H1 (cell line): ENCODE data around the gene SIK1. TPM values are rescaled to one million over a fixed set of nuclear protein-coding genes. Genes with fewer than 3 reads are reported as not detected.
"Not testable (repeated sequence)": the region's sequence is repeated elsewhere in the genome, so short reads cannot be mapped to it uniquely, and the experiment has no call there.

Experiments
- CTCF ChIA-PET: fragments of 300-600 bp; sonication (Branson Sonifier 250); formaldehyde crosslinking; loops from one replicate; lab custom pipeline; 2021; ENCODE audit not compliant: partially characterized antibody; lab: Charles Lee
- POLR2A ChIA-PET: fragments of 300-600 bp; sonication (Branson Sonifier 250); formaldehyde crosslinking; loops from one replicate; lab custom pipeline; 2021; ENCODE audit warnings: inconsistent platforms; ENCODE audit not compliant: partially characterized antibody; lab: Charles Lee
- DNase-seq, 2 experiments: peaks; one replicate each; pipeline versions ENCODE4 v3.0.0 to v3.0.0-alpha.2; 2010 to 2022; ENCODE audit warnings: low spot score in 2 of 2, low read depth in 1 of 2, mixed read lengths in 1 of 2
- FAIRE-seq: peaks from 2 replicates; lab custom pipeline; 2011; peaks lifted over from hg19 to GRCh38; lab: Jason Lieb, UNC
- H2AFZ ChIP-seq: 2 replicates; pipeline ENCODE4 v1.8.1; 2012; ENCODE audit warnings: low read length, inconsistent platforms
- H2AK5ac ChIP-seq: 2 replicates; pipeline ENCODE4 v1.6.1; 2013; ENCODE audit warnings: low read depth, low read length
- H2BK120ac ChIP-seq: replicated peaks from 2 replicates; pipeline ENCODE3; 2013; ENCODE audit warnings: low read depth, low read length, inconsistent platforms
- H2BK12ac ChIP-seq: 2 replicates; pipeline ENCODE4 v1.6.1; 2013; ENCODE audit warnings: low read depth, low read length
- H2BK15ac ChIP-seq: 2 replicates; pipeline ENCODE4 v1.6.1; 2013; ENCODE audit warnings: low read length
- H2BK20ac ChIP-seq: 2 replicates; pipeline ENCODE4 v1.6.1; 2013; ENCODE audit warnings: low read length
- H2BK5ac ChIP-seq: 2 replicates; pipeline ENCODE4 v1.6.1; 2013; ENCODE audit warnings: low read depth, low read length
- H3K14ac ChIP-seq: 2 replicates; pipeline ENCODE4 v1.6.1; 2013; ENCODE audit warnings: inconsistent platforms; ENCODE audit not compliant: insufficient read length
- H3K18ac ChIP-seq: 2 replicates; pipeline ENCODE4 v1.6.1; 2013; ENCODE audit warnings: low read length; ENCODE audit errors: extremely low read depth
- H3K23ac ChIP-seq: 2 replicates; pipeline ENCODE4 v1.6.1; 2013; ENCODE audit warnings: inconsistent platforms; ENCODE audit not compliant: insufficient read length
- H3K23me2 ChIP-seq: 2 replicates; pipeline ENCODE4 v1.6.1; 2013; ENCODE audit warnings: low read depth, low read length
- H3K27ac ChIP-seq: 2 replicates; pipeline ENCODE4 v1.6.1; 2011; ENCODE audit warnings: low read depth, low read length, inconsistent platforms
- H3K27me3 ChIP-seq, 4 experiments: replicated peaks in 1 of 4; 1 replicate in 1 of 4; 2 replicates in 3 of 4; pipeline versions ENCODE4 v1.6.1 to v1.8.1; 2011 to 2013; ENCODE audit warnings: low read length in 3 of 4, mild to moderate bottlenecking in 3 of 4, inconsistent platforms in 2 of 4, mixed read lengths in 2 of 4, moderate library complexity in 1 of 4; ENCODE audit not compliant: control insufficient read depth in 3 of 4, insufficient read depth in 3 of 4; ENCODE audit errors: extremely low read depth in 1 of 4
- H3K36me3 ChIP-seq, 4 experiments: 2 replicates each; pipeline versions ENCODE4 v1.6.1 to v1.8.1; 2011 to 2013; ENCODE audit warnings: mild to moderate bottlenecking in 4 of 4, low read length in 3 of 4, moderate library complexity in 2 of 4, control low read depth in 1 of 4, inconsistent platforms in 1 of 4; ENCODE audit not compliant: insufficient read depth in 4 of 4, control insufficient read depth in 2 of 4
- H3K4ac ChIP-seq: replicated peaks from 2 replicates; pipeline ENCODE3; 2013; ENCODE audit warnings: low read length, low read depth, mixed read lengths, inconsistent platforms; ENCODE audit not compliant: insufficient read length
- H3K4me1 ChIP-seq, 4 experiments: replicated peaks in 1 of 4; 1 replicate in 1 of 4; 2 replicates in 3 of 4; pipeline versions ENCODE4 v1.6.1 to v1.8.1; 2011 to 2013; ENCODE audit warnings: low read length in 3 of 4, inconsistent platforms in 2 of 4, mixed read lengths in 1 of 4; ENCODE audit not compliant: insufficient read depth in 4 of 4, control insufficient read depth in 3 of 4
- H3K4me2 ChIP-seq, 2 experiments: 2 replicates each; pipeline versions ENCODE4 v1.6.1 to v1.8.1; 2011 to 2013; ENCODE audit warnings: low read depth in 2 of 2, low read length in 2 of 2, control low read depth in 1 of 2, inconsistent platforms in 1 of 2, mild to moderate bottlenecking in 1 of 2; ENCODE audit not compliant: insufficient read depth in 1 of 2
- H3K4me3 ChIP-seq, 4 experiments: fragments of 200-600, 300-600 bp in 1 of 4; sonication (generic), shearing (Covaris generic), sonication (Bioruptor Twin) in 1 of 4; 2 replicates each; pipeline versions ENCODE4 v1.5.1 to v1.8.1; 2011 to 2016; ENCODE audit warnings: low read length in 4 of 4, low read depth in 3 of 4, control low read depth in 2 of 4, inconsistent platforms in 2 of 4, mild to moderate bottlenecking in 2 of 4, mixed read lengths in 1 of 4, moderate library complexity in 1 of 4; ENCODE audit not compliant: insufficient read depth in 2 of 4; ENCODE audit errors: extremely low read depth in 1 of 4
- H3K56ac ChIP-seq: replicated peaks from 2 replicates; pipeline ENCODE3; 2013; ENCODE audit warnings: low read depth, mild to moderate bottlenecking, mixed read lengths, low read length, inconsistent platforms; ENCODE audit not compliant: insufficient read length
- H3K79me1 ChIP-seq: 2 replicates; pipeline ENCODE4 v1.6.1; 2013; ENCODE audit warnings: low read depth, low read length, control low read depth
- H3K79me2 ChIP-seq, 2 experiments: 2 replicates each; pipeline versions ENCODE4 v1.6.1 to v1.8.1; 2012 to 2013; ENCODE audit warnings: low read length in 2 of 2, mild to moderate bottlenecking in 2 of 2, inconsistent platforms in 1 of 2; ENCODE audit not compliant: insufficient read depth in 2 of 2, control insufficient read depth in 1 of 2
- H3K9ac ChIP-seq, 4 experiments: replicated peaks in 1 of 4; 1 replicate in 1 of 4; 2 replicates in 3 of 4; pipeline versions ENCODE4 v1.6.1 to v1.8.1; 2011 to 2013; ENCODE audit warnings: low read depth in 3 of 4, low read length in 3 of 4, control low read depth in 2 of 4, mild to moderate bottlenecking in 2 of 4, moderate library complexity in 2 of 4, inconsistent platforms in 1 of 4; ENCODE audit errors: extremely low read depth in 1 of 4
- H3K9me3 ChIP-seq, 2 experiments: 2 replicates each; pipeline versions ENCODE4 v1.6.1 to v1.8.1; 2012 to 2013; ENCODE audit warnings: mild to moderate bottlenecking in 2 of 2, moderate library complexity in 2 of 2, control low read depth in 1 of 2, inconsistent platforms in 1 of 2, low read depth in 1 of 2, low read length in 1 of 2, mixed read lengths in 1 of 2; ENCODE audit not compliant: insufficient read depth in 2 of 2
- H4K20me1 ChIP-seq, 2 experiments: replicated peaks in 1 of 2; 2 replicates each; pipeline versions ENCODE3 to v1.8.1; 2011 to 2013; ENCODE audit warnings: inconsistent platforms in 2 of 2, low read length in 2 of 2, mild to moderate bottlenecking in 1 of 2; ENCODE audit not compliant: insufficient read depth in 2 of 2, control insufficient read depth in 1 of 2
- H4K5ac ChIP-seq: 2 replicates; pipeline ENCODE4 v1.6.1; 2013; ENCODE audit warnings: low read length, low read depth, mixed read lengths, inconsistent platforms; ENCODE audit not compliant: insufficient read length
- H4K8ac ChIP-seq: 2 replicates; pipeline ENCODE4 v1.8.0; 2013; ENCODE audit warnings: mild to moderate bottlenecking, moderate library complexity, low read length, inconsistent platforms; ENCODE audit not compliant: insufficient read depth; ENCODE audit errors: extremely low read depth
- H4K91ac ChIP-seq: replicated peaks from 2 replicates; pipeline ENCODE3; 2013; ENCODE audit warnings: low read length, mixed read lengths, inconsistent platforms; ENCODE audit not compliant: insufficient read length
- WGBS, 2 experiments: shearing (Covaris generic) in 1 of 2; methylation state at CpG; one replicate each; pipeline versions ENCODE4 v1.1.6 to v1.1.7; 2013 to 2015; ENCODE audit warnings: low lambda C conversion rate in 2 of 2, mixed read lengths in 2 of 2, inconsistent platforms in 1 of 2, low coverage in 1 of 2, missing lambda C conversion rate in 1 of 2; ENCODE audit not compliant: insufficient replicate concordance in 2 of 2, insufficient coverage in 1 of 2, insufficient read length in 1 of 2; ENCODE audit errors: extremely low coverage in 1 of 2, missing lambda C conversion rate in 1 of 2; 5-methylcytosine and 5-hydroxymethylcytosine counted together
- polyA plus RNA-seq, 7 experiments: library from polyadenylated mRNA; depleted of rRNA in 3 of 7; stranded (reverse) in 5 of 7; unstranded in 2 of 7; fragments of >200 nt in 5 of 7; fragments of 200-250 nt in 2 of 7; gene quantifications; 1 replicate in 5 of 7; 2 replicates in 1 of 7; 4 replicates in 1 of 7; pipeline versions ENCODE4 v1.2.1 to v1.2.3, GENCODE V29; 2011 to 2013; ENCODE audit warnings: missing spikeins in 2 of 7, mixed read lengths in 2 of 7
- total RNA-seq: library from RNA; stranded (reverse); fragmentation: NEBNext Ultra II Directional; extraction: Animal tissue kit (Norgen Biotek cat#: 25700); gene quantifications from 2 replicates; pipeline ENCODE4 v1.2.1, GENCODE V29; 2021

SIK1 gene
- total and polyA plus RNA-seq, 2 of the 8 experiments (the other 6 are each of a cell fraction or from before 2014, with no cell fraction given): 1.5 to 6.7 TPM

GRCh38 chr21:43410456-43411068 is 16.4 kb downstream of the SIK1 start:
- H3K4me2 ChIP-seq, H3K27ac ChIP-seq, H3K4me3 ChIP-seq, H3K14ac ChIP-seq, H3K9ac ChIP-seq, H2BK15ac ChIP-seq, H2AK5ac ChIP-seq, CTCF ChIA-PET, H4K91ac ChIP-seq, H2BK120ac ChIP-seq, H3K23ac ChIP-seq, H2BK5ac ChIP-seq, H2BK20ac ChIP-seq, H3K4me1 ChIP-seq, DNase-seq, H3K79me1 ChIP-seq, FAIRE-seq, H4K5ac ChIP-seq, H3K9me3 ChIP-seq, H3K23me2 ChIP-seq, H2BK12ac ChIP-seq, H3K36me3 ChIP-seq, H3K79me2 ChIP-seq, H2AFZ ChIP-seq, H3K18ac ChIP-seq, H4K20me1 ChIP-seq, POLR2A ChIA-PET, H3K27me3 ChIP-seq, H3K56ac ChIP-seq, H4K8ac ChIP-seq, H3K4ac ChIP-seq: not testable (repeated sequence)
- no CpG with 5 or more reads among the region's 27 CpGs for WGBS, 2 experiments

GRCh38 chr21:43407139-43407538 is 19.8 kb downstream of the SIK1 start:
- H4K20me1 ChIP-seq, H2BK20ac ChIP-seq, H3K18ac ChIP-seq, H4K5ac ChIP-seq, H3K79me1 ChIP-seq, H4K91ac ChIP-seq, DNase-seq, H2BK120ac ChIP-seq, H3K23me2 ChIP-seq, H3K4me1 ChIP-seq, H3K56ac ChIP-seq, H3K4ac ChIP-seq, H2BK5ac ChIP-seq, H4K8ac ChIP-seq, H3K14ac ChIP-seq, POLR2A ChIA-PET, H3K27ac ChIP-seq, H3K79me2 ChIP-seq, FAIRE-seq, CTCF ChIA-PET, H3K36me3 ChIP-seq, H3K4me3 ChIP-seq, H3K9me3 ChIP-seq, H2BK15ac ChIP-seq, H2AK5ac ChIP-seq, H3K4me2 ChIP-seq, H2BK12ac ChIP-seq, H3K9ac ChIP-seq, H2AFZ ChIP-seq, H3K23ac ChIP-seq, H3K27me3 ChIP-seq: not testable (repeated sequence)
- no CpG with 5 or more reads among the region's 13 CpGs for WGBS, 2 experiments
